ENCODE results near the gene FEN1.

GRCh38 chr11:61828629-61829407 lies 36.1 kb downstream of the FEN1 start:
- TF ChIP-seq CTCF (IDR thresholded peaks at IDR 0.05; ENCODE audit: low read depth, low read length, poor library complexity, severe bottlenecking) = peak; percentile 71
- no peak for TF ChIP-seq EZH2phosphoT487 (IDR thresholded peaks at IDR 0.05; ENCODE audit: borderline replicate concordance, low read length)
